HEK293 (cell line): ENCODE data around the gene BMP6.

ENCODE experiments used
- CTCF ChIA-PET: fragments of 350-600 bp; formaldehyde crosslinking; extraction: SDS; loops from one replicate; lab custom pipeline; 2021; ENCODE audit warnings: antibody characterized with exemption; lab: Yijun Ruan, JAX
- POLR2A ChIA-PET: fragments of 300-600 bp; formaldehyde crosslinking; extraction: SDS; loops from one replicate; lab custom pipeline; 2020; ENCODE audit warnings: antibody characterized with exemption, inconsistent platforms; lab: Yijun Ruan, JAX
- H3K27ac ChIP-seq: fragments of 200-500 bp; sonication (Bioruptor generic); 2 replicates; pipeline ENCODE4 v1.5.1; 2014; ENCODE audit warnings: low read depth, low read length, control low read depth, inconsistent platforms; ENCODE audit errors: extremely low read depth
- H3K36me3 ChIP-seq, 2 experiments: fragments of 200-500 bp in 1 of 2; sonication (Bioruptor generic) in 1 of 2; 1 replicate in 1 of 2; 2 replicates in 1 of 2; pipeline ENCODE4 v1.5.1; 2014 to 2017; ENCODE audit warnings: inconsistent platforms in 2 of 2, low read length in 2 of 2; ENCODE audit not compliant: control insufficient read depth in 2 of 2, insufficient read depth in 1 of 2
- H3K4me1 ChIP-seq: fragments of 200-500 bp; sonication (Bioruptor generic); 2 replicates; pipeline ENCODE4 v1.5.1; 2014; ENCODE audit warnings: mild to moderate bottlenecking, low read length, inconsistent platforms; ENCODE audit not compliant: control insufficient read depth, insufficient read depth
- H3K4me3 ChIP-seq: 2 replicates; pipeline ENCODE4 v1.5.1; 2011; ENCODE audit warnings: low read depth, mild to moderate bottlenecking, control low read depth, low read length, moderate library complexity
- H3K9me3 ChIP-seq: fragments of 200-500 bp; sonication (Bioruptor generic); 2 replicates; pipeline ENCODE4 v1.5.1; 2014; ENCODE audit warnings: low read depth, low read length, inconsistent platforms; ENCODE audit not compliant: control insufficient read depth, insufficient read depth
- GLIS1 ChIP-seq: fragments of 450-650 bp; formaldehyde crosslinking; IDR thresholded peaks from 2 replicates; pipeline ENCODE4 v1.5.1; 2016; ENCODE audit warnings: missing biosample characterization, missing genetic modification characterization
- OSR2 ChIP-seq: fragments of 450-650 bp; formaldehyde crosslinking; IDR thresholded peaks from 2 replicates; pipeline ENCODE4 v1.5.1; 2016; ENCODE audit warnings: missing biosample characterization, missing genetic modification characterization
- PRDM1 ChIP-seq: fragments of 450-650 bp; formaldehyde crosslinking; IDR thresholded peaks from 2 replicates; pipeline ENCODE4; 2016; ENCODE audit warnings: missing biosample characterization, missing genetic modification characterization
- SP2 ChIP-seq: fragments of 450-650 bp; formaldehyde crosslinking; IDR thresholded peaks from 2 replicates; pipeline ENCODE4 v1.5.1; 2016; ENCODE audit warnings: missing biosample characterization, missing genetic modification characterization
- SP3 ChIP-seq: fragments of 450-650 bp; formaldehyde crosslinking; IDR thresholded peaks from 2 replicates; pipeline ENCODE4 v1.5.1; 2016; ENCODE audit warnings: missing biosample characterization, missing genetic modification characterization
- YY1 ChIP-seq: fragments of 450-650 bp; formaldehyde crosslinking; IDR thresholded peaks from 2 replicates; pipeline ENCODE4 v1.5.1; 2018; ENCODE audit warnings: missing biosample characterization, missing genetic modification characterization
- ZBTB20 ChIP-seq: fragments of 450-650 bp; formaldehyde crosslinking; IDR thresholded peaks from 2 replicates; pipeline ENCODE4 v1.5.1; 2016; ENCODE audit warnings: missing biosample characterization, missing genetic modification characterization
- ZBTB48 ChIP-seq: fragments of 450-650 bp; formaldehyde crosslinking; IDR thresholded peaks from 2 replicates; pipeline ENCODE4 v1.5.1; 2016; ENCODE audit warnings: missing biosample characterization, missing genetic modification characterization
- ZFHX2 ChIP-seq: fragments of 450-650 bp; formaldehyde crosslinking; conservative IDR thresholded peaks from 2 replicates; pipeline ENCODE4 v1.5.1; 2016; ENCODE audit warnings: missing biosample characterization, missing genetic modification characterization
- ZNF169 ChIP-seq: fragments of 450-650 bp; formaldehyde crosslinking; IDR thresholded peaks from 2 replicates; pipeline ENCODE4 v1.5.1; 2016; ENCODE audit warnings: missing biosample characterization, missing genetic modification characterization
- ZNF2 ChIP-seq: fragments of 450-650 bp; formaldehyde crosslinking; IDR thresholded peaks from 2 replicates; pipeline ENCODE4 v1.5.1; 2016; ENCODE audit warnings: missing biosample characterization, missing genetic modification characterization
- ZNF266 ChIP-seq: fragments of 450-650 bp; formaldehyde crosslinking; IDR thresholded peaks from 2 replicates; pipeline ENCODE4 v1.5.1; 2016; ENCODE audit warnings: missing biosample characterization, missing genetic modification characterization, low read depth
- ZNF302 ChIP-seq: fragments of 450-650 bp; formaldehyde crosslinking; IDR thresholded peaks from 2 replicates; pipeline ENCODE4 v1.5.1; 2016; ENCODE audit warnings: missing biosample characterization, missing genetic modification characterization, low read depth
- ZNF324 ChIP-seq: fragments of 450-650 bp; formaldehyde crosslinking; IDR thresholded peaks from 2 replicates; pipeline ENCODE4 v1.5.1; 2016; ENCODE audit warnings: missing biosample characterization, missing genetic modification characterization
- ZNF555 ChIP-seq: fragments of 450-650 bp; formaldehyde crosslinking; conservative IDR thresholded peaks from 2 replicates; pipeline ENCODE4 v1.5.1; 2017; ENCODE audit warnings: missing biosample characterization, mild to moderate bottlenecking, missing genetic modification characterization, inconsistent platforms
- ZNF623 ChIP-seq: fragments of 450-650 bp; formaldehyde crosslinking; IDR thresholded peaks from 2 replicates; pipeline ENCODE4 v1.5.1; 2016; ENCODE audit warnings: missing biosample characterization, missing genetic modification characterization
- ZNF654 ChIP-seq: fragments of 450-650 bp; formaldehyde crosslinking; IDR thresholded peaks from 2 replicates; pipeline ENCODE4 v1.5.1; 2016; ENCODE audit warnings: low read depth, missing biosample characterization, missing genetic modification characterization
- ZNF660 ChIP-seq: fragments of 450-650 bp; IDR thresholded peaks from 2 replicates; pipeline ENCODE4 v1.5.1; 2018; ENCODE audit warnings: missing biosample characterization, mild to moderate bottlenecking, missing genetic modification characterization
- ZSCAN23 ChIP-seq: fragments of 450-650 bp; formaldehyde crosslinking; IDR thresholded peaks from 2 replicates; pipeline ENCODE4 v1.5.1; 2016; ENCODE audit warnings: missing biosample characterization, missing genetic modification characterization
- TF ChIP-seq, protein P1 (sequence below): fragments of 450-650 bp; formaldehyde crosslinking; IDR thresholded peaks from 2 replicates; pipeline ENCODE4 v1.5.1; 2017; ENCODE audit warnings: missing biosample characterization, mild to moderate bottlenecking, missing genetic modification characterization, moderate library complexity
- TF ChIP-seq, protein P2 (sequence below): fragments of 450-650 bp; formaldehyde crosslinking; IDR thresholded peaks from 2 replicates; pipeline ENCODE4 v1.5.1; 2016; ENCODE audit warnings: missing biosample characterization, missing genetic modification characterization
- TF ChIP-seq, protein P3 (sequence below): fragments of 450-650 bp; formaldehyde crosslinking; IDR thresholded peaks from 2 replicates; pipeline ENCODE4; 2016; ENCODE audit warnings: missing biosample characterization, missing genetic modification characterization
- TF ChIP-seq, protein P4 (sequence below): fragments of 450-650 bp; formaldehyde crosslinking; IDR thresholded peaks from 2 replicates; pipeline ENCODE4 v1.5.1; 2016; ENCODE audit warnings: missing biosample characterization, missing genetic modification characterization
- TF ChIP-seq, protein P5 (sequence below): fragments of 450-650 bp; formaldehyde crosslinking; IDR thresholded peaks from 2 replicates; pipeline ENCODE4 v1.5.1; 2016; ENCODE audit warnings: missing biosample characterization, missing genetic modification characterization

Gene BMP6

DNA sequence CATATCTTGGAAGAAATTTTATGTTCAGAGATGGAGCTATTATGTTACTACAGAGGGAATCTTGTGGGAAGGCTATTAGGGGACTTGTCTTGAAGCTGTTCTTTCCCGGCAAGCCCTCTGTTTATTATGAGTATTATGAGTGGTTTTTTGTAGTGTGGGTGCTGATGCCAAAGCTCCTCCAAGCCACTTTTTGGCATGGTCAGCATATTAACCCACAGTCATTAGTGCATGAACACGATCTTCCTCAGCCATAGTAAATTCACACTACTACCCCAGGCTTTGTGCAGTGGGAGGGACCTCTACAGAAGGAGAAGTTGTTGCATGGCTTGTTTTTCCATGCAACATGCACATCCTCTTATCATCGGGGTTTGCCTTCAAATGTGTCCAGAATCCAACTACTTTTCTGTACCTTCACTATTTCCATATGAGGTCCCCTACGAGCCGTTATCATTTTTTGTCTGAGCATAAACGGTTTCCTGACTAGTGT is 6.5 kb upstream of the BMP6 start (continued):
- no peak for TF ChIP-seq ZFHX2
- TF ChIP-seq, protein P1, sequence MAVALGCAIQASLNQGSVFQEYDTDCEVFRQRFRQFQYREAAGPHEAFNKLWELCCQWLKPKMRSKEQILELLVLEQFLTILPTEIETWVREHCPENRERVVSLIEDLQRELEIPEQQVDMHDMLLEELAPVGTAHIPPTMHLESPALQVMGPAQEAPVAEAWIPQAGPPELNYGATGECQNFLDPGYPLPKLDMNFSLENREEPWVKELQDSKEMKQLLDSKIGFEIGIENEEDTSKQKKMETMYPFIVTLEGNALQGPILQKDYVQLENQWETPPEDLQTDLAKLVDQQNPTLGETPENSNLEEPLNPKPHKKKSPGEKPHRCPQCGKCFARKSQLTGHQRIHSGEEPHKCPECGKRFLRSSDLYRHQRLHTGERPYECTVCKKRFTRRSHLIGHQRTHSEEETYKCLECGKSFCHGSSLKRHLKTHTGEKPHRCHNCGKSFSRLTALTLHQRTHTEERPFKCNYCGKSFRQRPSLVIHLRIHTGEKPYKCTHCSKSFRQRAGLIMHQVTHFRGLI (tag by site-specific recombination), result no peak
- no peak for TF ChIP-seq ZNF2 (tag by site-specific recombination)
- no peak for TF ChIP-seq ZSCAN23
- no peak for TF ChIP-seq ZNF324 (tag by site-specific recombination)
- TF ChIP-seq ZNF555 (tag by site-specific recombination), result no peak
- TF ChIP-seq, all 188 proteins: peak for 0

DNA sequence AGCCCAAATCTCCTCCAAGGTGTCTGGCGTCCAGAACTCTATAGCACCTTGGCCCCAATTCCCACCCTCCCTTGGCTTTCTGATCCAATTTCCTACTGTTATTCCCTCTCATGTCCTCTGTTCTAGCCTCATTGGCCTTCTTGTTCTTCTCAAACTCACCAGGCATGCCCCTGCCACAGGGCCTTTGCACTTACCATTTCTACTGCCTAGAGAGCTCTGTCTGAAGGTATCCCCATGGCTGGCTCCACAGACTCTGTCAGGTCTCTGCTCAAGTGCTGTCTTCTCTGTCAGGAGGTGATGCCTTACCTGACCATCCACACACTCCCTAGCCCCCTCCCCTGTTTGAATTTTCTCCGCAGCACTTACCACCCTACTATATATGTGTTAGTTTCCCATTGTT is 5.6 kb upstream of the BMP6 start:
- TF ChIP-seq ZNF169 (tag by site-specific recombination) (no peak), ZNF623 (tag by site-specific recombination) (peak; percentile 77)
- TF ChIP-seq, all 188 proteins: peak for 1
- POLR2A ChIA-PET, result no interaction called here
- Histone ChIP-seq H3K4me3 (no peak overlapping the region), H3K9me3 (no peaks in the 10 kb centered on the region), H3K4me1 (no peaks in the 10 kb centered on the region; the same call in 1 of the 2 replicates), H3K36me3 (no peaks in the 10 kb centered on the region), H3K27ac (no peak overlapping the region)
- CTCF ChIA-PET, result no interaction called here

DNA sequence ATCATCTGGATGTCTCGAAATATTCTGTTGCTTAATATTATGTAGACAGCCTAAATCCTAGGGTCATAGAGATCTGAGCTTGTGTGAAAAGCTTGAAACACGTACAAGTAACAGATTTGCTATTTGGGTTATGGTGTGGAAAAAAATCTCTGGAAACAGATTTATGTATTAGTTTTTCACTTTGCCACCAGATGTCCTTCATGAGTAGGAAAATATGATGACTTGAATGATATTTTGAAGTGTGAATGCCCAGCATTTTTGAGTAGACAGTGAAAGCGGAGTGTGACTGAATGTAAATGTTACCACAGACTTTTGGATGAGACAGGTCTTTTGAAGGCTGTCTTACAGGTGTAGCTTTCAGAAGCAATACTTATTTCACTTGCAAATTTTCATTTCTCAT is 4.2 kb upstream of the BMP6 start:
- Histone ChIP-seq H3K36me3 (no peaks in the 10 kb centered on the region), H3K27ac (no peak overlapping the region), H3K9me3 (no peaks in the 10 kb centered on the region), H3K4me1 (peaks cover 3% of the 10 kb centered on the region), H3K4me3 (no peak overlapping the region)
- TF ChIP-seq PRDM1 (peak; percentile 46; the same call in 1 of the 2 replicates), ZNF660 (peak; percentile 28; the same call in 1 of the 2 replicates), ZNF654 (tag by site-specific recombination) (peak; percentile 64), ZNF266 (no peak)
- ChIA-PET CTCF (interaction anchor here (0.6 to 6.4 kb wide), 46 partner anchors 8 to 562 kb away, joined by 3 to 75 read pairs (median 5); partner anchors contain the start of gene BLOC1S5), POLR2A (no interaction called here)

DNA sequence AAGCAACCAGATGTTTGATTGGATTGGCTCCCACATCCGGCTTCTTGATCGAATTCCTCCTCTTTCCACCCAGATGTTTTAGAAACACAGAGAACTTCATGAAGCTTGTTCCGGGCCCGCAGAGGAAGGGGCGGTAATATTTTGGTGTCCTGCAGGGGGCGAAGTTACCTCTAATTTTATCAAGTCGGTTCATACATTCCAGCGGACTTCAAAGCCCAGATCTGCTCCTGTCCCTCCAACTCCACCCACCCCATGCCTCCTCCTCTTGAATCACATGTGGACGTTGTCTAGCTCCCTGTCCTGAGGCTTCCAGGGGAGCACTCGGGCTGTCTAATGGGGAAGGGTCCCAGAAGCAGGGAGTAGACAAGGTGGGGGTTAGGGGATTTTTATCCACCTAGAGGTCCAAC is 2.9 kb upstream of the BMP6 start:
- H3K9me3 ChIP-seq, result no peaks in the 10 kb centered on the region
- ChIA-PET POLR2A (interaction anchor here (0.6 to 1.9 kb wide), 4 partner anchors 187 to 380 kb away, joined by 3 to 6 read pairs (median 3); partner anchors contain the start of gene EEF1E1), CTCF (interaction anchor here (0.6 to 6.4 kb wide), 73 partner anchors 9 to 1085 kb away, joined by 3 to 75 read pairs (median 5); partner anchors contain the start of gene BLOC1S5)
- no peak overlapping the region for H3K27ac ChIP-seq
- H3K4me1 ChIP-seq, result peaks cover 3% of the 10 kb centered on the region
- no peak overlapping the region for H3K4me3 ChIP-seq
- no peaks in the 10 kb centered on the region for H3K36me3 ChIP-seq
- TF ChIP-seq OSR2 (tag by site-specific recombination), result no peak
- TF ChIP-seq, protein P2, sequence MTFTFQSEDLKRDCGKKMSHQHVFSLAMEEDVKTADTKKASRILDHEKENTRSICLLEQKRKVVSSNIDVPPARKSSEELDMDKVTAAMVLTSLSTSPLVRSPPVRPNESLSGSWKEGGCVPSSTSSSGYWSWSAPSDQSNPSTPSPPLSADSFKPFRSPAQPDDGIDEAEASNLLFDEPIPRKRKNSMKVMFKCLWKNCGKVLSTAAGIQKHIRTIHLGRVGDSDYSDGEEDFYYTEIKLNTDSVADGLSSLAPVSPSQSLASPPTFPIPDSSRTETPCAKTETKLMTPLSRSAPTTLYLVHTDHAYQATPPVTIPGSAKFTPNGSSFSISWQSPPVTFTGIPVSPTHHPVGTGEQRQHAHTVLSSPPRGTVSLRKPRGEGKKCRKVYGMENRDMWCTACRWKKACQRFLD (tag by site-specific recombination), result no peak
- TF ChIP-seq SP2, result peak; percentile 13; the same call in 1 of the 2 replicates
- TF ChIP-seq SP3 (tag by site-specific recombination), result peak; percentile 35; the same call in 1 of the 2 replicates
- TF ChIP-seq, protein P3, sequence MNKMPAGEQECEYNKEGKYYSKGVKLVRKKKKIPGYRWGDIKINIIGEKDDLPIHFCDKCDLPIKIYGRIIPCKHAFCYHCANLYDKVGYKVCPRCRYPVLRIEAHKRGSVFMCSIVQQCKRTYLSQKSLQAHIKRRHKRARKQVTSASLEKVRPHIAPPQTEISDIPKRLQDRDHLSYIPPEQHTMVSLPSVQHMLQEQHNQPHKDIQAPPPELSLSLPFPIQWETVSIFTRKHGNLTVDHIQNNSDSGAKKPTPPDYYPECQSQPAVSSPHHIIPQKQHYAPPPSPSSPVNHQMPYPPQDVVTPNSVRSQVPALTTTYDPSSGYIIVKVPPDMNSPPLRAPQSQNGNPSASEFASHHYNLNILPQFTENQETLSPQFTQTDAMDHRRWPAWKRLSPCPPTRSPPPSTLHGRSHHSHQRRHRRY (tag by site-specific recombination), result no peak
- TF ChIP-seq ZNF302 (tag by site-specific recombination), result no peak
- no peak for TF ChIP-seq ZBTB48 (tag by site-specific recombination)
- TF ChIP-seq YY1 (tag by site-specific recombination), result no peak
- TF ChIP-seq, protein P4, sequence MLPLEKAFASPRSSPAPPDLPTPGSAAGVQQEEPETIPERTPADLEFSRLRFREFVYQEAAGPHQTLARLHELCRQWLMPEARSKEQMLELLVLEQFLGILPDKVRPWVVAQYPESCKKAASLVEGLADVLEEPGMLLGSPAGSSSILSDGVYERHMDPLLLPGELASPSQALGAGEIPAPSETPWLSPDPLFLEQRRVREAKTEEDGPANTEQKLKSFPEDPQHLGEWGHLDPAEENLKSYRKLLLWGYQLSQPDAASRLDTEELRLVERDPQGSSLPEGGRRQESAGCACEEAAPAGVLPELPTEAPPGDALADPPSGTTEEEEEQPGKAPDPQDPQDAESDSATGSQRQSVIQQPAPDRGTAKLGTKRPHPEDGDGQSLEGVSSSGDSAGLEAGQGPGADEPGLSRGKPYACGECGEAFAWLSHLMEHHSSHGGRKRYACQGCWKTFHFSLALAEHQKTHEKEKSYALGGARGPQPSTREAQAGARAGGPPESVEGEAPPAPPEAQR, result no peak
- TF ChIP-seq GLIS1 (tag by site-specific recombination), result no peak
- TF ChIP-seq ZBTB20 (tag by site-specific recombination), result peak; percentile 79
- TF ChIP-seq, protein P5, sequence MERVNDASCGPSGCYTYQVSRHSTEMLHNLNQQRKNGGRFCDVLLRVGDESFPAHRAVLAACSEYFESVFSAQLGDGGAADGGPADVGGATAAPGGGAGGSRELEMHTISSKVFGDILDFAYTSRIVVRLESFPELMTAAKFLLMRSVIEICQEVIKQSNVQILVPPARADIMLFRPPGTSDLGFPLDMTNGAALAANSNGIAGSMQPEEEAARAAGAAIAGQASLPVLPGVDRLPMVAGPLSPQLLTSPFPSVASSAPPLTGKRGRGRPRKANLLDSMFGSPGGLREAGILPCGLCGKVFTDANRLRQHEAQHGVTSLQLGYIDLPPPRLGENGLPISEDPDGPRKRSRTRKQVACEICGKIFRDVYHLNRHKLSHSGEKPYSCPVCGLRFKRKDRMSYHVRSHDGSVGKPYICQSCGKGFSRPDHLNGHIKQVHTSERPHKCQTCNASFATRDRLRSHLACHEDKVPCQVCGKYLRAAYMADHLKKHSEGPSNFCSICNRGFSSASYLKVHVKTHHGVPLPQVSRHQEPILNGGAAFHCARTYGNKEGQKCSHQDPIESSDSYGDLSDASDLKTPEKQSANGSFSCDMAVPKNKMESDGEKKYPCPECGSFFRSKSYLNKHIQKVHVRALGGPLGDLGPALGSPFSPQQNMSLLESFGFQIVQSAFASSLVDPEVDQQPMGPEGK (tag by site-specific recombination), result peak; percentile 38; the same call in 1 of the 2 replicates
